WTC11 (cell line): ENCODE measurements around the gene SPINK6. TPM values are rescaled to one million over a fixed set of nuclear protein-coding genes. Genes with fewer than 3 reads are reported as not detected.

Experiments used
- ATAC-seq: fragments of 200-7000 bp; cut with Tn5 transposase; 2 replicates; pipeline ENCODE4 v1.10.0; 2021; ENCODE audit warnings: mild to moderate bottlenecking, moderate library complexity
- CTCF ChIA-PET: fragments of 300-600 bp; sonication (Branson Sonifier 250); formaldehyde crosslinking; loops from one replicate; lab custom pipeline; 2021; ENCODE audit warnings: antibody characterized with exemption; lab: Charles Lee
- POLR2A ChIA-PET: fragments of 350-600 bp; sonication (Branson Sonifier 250); formaldehyde crosslinking; loops from one replicate; lab custom pipeline; 2021; ENCODE audit warnings: antibody characterized with exemption; lab: Charles Lee
- DNase-seq: peaks from one replicate; pipeline ENCODE4 v3.0.0; 2021; ENCODE audit warnings: low spot score
- H3K27ac Mint-ChIP-seq: 2 replicates; pipeline ENCODE4 v1.8.0; 2021; ENCODE audit warnings: mixed read lengths
- H3K27me3 Mint-ChIP-seq: 2 replicates; pipeline ENCODE4 v1.8.0; 2021; ENCODE audit warnings: low read depth, mild to moderate bottlenecking, moderate library complexity, mixed read lengths
- H3K36me3 Mint-ChIP-seq: 2 replicates; pipeline ENCODE4 v1.8.0; 2021; ENCODE audit warnings: mixed read lengths
- H3K4me1 Mint-ChIP-seq: 2 replicates; pipeline ENCODE4 v1.8.0; 2022; ENCODE audit warnings: mixed read lengths
- H3K4me3 Mint-ChIP-seq: 2 replicates; pipeline ENCODE4 v1.8.0; 2021; ENCODE audit warnings: mild to moderate bottlenecking, moderate library complexity, mixed read lengths
- H3K9me3 Mint-ChIP-seq: 2 replicates; pipeline ENCODE4 v1.8.0; 2021; ENCODE audit warnings: mixed read lengths
- CBFB ChIP-seq: sonication (generic); formaldehyde crosslinking; IDR thresholded peaks from 2 replicates; pipeline ENCODE4 v1.8.1; 2022; ENCODE audit warnings: mild to moderate bottlenecking, low read depth, missing genetic modification reagents
- ELF4 ChIP-seq: sonication (generic); formaldehyde crosslinking; IDR thresholded peaks from 2 replicates; pipeline ENCODE4 v1.8.1; 2022; ENCODE audit warnings: low read depth, mild to moderate bottlenecking, moderate library complexity, missing genetic modification reagents
- EMX1 ChIP-seq: fragments of 250-450 bp; sonication (Bioruptor Pico); IDR thresholded peaks from 2 replicates; pipeline ENCODE4 v1.8.0; 2021; ENCODE audit warnings: mild to moderate bottlenecking
- FOXJ3 ChIP-seq: sonication (generic); formaldehyde crosslinking; IDR thresholded peaks from 2 replicates; pipeline ENCODE4 v1.9.0; 2021; ENCODE audit warnings: missing genetic modification reagents, mild to moderate bottlenecking, borderline replicate concordance
- JUN ChIP-seq: sonication (generic); formaldehyde crosslinking; IDR thresholded peaks from 2 replicates; pipeline ENCODE4 v1.8.0; 2023; ENCODE audit warnings: mild to moderate bottlenecking, missing genetic modification reagents
- ZBTB21 ChIP-seq: sonication (generic); formaldehyde crosslinking; IDR thresholded peaks from 2 replicates; pipeline ENCODE4 v1.8.1; 2023; ENCODE audit warnings: mild to moderate bottlenecking, missing genetic modification reagents, borderline replicate concordance
- ZNF219 ChIP-seq: sonication (generic); formaldehyde crosslinking; IDR thresholded peaks from 2 replicates; pipeline ENCODE4 v1.8.0; 2023; ENCODE audit warnings: missing genetic modification reagents, mild to moderate bottlenecking, borderline replicate concordance
- total RNA-seq: library from RNA; stranded (reverse); gene quantifications from 3 replicates; pipeline ENCODE4 v1.2.3, GENCODE V29; 2021
- TF ChIP-seq, protein P1 (sequence below): sonication (generic); formaldehyde crosslinking; IDR thresholded peaks from 2 replicates; pipeline ENCODE4 v1.8.1; 2023; ENCODE audit warnings: mild to moderate bottlenecking, missing genetic modification reagents, borderline replicate concordance
- TF ChIP-seq, protein P2 (sequence below): sonication (generic); formaldehyde crosslinking; IDR thresholded peaks from 2 replicates; pipeline ENCODE4 v1.8.1; 2023; ENCODE audit warnings: mild to moderate bottlenecking, missing genetic modification reagents
- TF ChIP-seq, protein P3 (sequence below): sonication (generic); formaldehyde crosslinking; IDR thresholded peaks from 2 replicates; pipeline ENCODE4 v1.8.0; 2022; ENCODE audit warnings: mild to moderate bottlenecking, missing genetic modification reagents
- TF ChIP-seq, protein P4 (sequence below): sonication (generic); formaldehyde crosslinking; IDR thresholded peaks from 2 replicates; pipeline ENCODE4 v1.8.1; 2023; ENCODE audit warnings: mild to moderate bottlenecking, moderate library complexity, missing genetic modification reagents
- TF ChIP-seq, protein P5 (sequence below): sonication (generic); formaldehyde crosslinking; IDR thresholded peaks from 2 replicates; pipeline ENCODE4 v1.8.0; 2022; ENCODE audit warnings: mild to moderate bottlenecking, missing genetic modification reagents
- TF ChIP-seq, protein P6 (sequence below): fragments of 250-450 bp; sonication (Bioruptor Pico); IDR thresholded peaks from 2 replicates; pipeline ENCODE4 v1.9.0; 2021; ENCODE audit warnings: mild to moderate bottlenecking, borderline replicate concordance
- TF ChIP-seq, protein P7 (sequence below): sonication (generic); formaldehyde crosslinking; IDR thresholded peaks from 2 replicates; pipeline ENCODE4 v1.8.1; 2022; ENCODE audit warnings: mild to moderate bottlenecking, moderate library complexity, missing genetic modification reagents
- TF ChIP-seq, protein P8 (sequence below): sonication (generic); formaldehyde crosslinking; conservative IDR thresholded peaks from 2 replicates; pipeline ENCODE4 v1.8.1; 2023; ENCODE audit warnings: mild to moderate bottlenecking, low read depth, missing genetic modification reagents, moderate library complexity
- TF ChIP-seq, protein P9 (sequence below): fragments of 200-600 bp; IDR thresholded peaks from 2 replicates; pipeline ENCODE4 v1.8.0; 2022; ENCODE audit warnings: antibody characterized with exemption

The SPINK6 gene
- total RNA-seq, 1 experiment from 2014 or later, result not detected

DNA sequence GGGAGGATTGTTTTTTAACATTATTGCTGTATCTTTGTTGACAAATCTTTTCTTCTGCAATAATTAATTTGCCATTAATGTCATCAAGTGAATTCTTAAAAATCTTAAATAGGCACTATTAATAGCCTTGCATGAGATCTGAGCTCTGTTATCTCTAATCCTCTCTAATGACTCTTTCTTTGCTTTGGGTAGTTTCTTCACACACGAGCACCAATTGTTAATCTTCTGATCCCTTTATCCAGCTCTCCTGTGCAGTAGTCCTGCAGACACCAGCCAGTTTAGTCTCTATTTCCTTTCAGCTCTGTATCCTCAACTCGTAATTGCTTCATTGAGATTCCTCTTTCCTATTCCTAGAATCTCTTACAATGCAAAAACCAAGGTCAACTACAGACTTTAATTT lies 26.4 kb upstream of the SPINK6 start (continued):
- TF ChIP-seq, protein P1, sequence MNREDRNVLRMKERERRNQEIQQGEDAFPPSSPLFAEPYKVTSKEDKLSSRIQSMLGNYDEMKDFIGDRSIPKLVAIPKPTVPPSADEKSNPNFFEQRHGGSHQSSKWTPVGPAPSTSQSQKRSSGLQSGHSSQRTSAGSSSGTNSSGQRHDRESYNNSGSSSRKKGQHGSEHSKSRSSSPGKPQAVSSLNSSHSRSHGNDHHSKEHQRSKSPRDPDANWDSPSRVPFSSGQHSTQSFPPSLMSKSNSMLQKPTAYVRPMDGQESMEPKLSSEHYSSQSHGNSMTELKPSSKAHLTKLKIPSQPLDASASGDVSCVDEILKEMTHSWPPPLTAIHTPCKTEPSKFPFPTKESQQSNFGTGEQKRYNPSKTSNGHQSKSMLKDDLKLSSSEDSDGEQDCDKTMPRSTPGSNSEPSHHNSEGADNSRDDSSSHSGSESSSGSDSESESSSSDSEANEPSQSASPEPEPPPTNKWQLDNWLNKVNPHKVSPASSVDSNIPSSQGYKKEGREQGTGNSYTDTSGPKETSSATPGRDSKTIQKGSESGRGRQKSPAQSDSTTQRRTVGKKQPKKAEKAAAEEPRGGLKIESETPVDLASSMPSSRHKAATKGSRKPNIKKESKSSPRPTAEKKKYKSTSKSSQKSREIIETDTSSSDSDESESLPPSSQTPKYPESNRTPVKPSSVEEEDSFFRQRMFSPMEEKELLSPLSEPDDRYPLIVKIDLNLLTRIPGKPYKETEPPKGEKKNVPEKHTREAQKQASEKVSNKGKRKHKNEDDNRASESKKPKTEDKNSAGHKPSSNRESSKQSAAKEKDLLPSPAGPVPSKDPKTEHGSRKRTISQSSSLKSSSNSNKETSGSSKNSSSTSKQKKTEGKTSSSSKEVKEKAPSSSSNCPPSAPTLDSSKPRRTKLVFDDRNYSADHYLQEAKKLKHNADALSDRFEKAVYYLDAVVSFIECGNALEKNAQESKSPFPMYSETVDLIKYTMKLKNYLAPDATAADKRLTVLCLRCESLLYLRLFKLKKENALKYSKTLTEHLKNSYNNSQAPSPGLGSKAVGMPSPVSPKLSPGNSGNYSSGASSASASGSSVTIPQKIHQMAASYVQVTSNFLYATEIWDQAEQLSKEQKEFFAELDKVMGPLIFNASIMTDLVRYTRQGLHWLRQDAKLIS (CRISPR knock-in tag), result no peak
- no peak for TF ChIP-seq ZNF219 (CRISPR knock-in tag)
- TF ChIP-seq, protein P2, sequence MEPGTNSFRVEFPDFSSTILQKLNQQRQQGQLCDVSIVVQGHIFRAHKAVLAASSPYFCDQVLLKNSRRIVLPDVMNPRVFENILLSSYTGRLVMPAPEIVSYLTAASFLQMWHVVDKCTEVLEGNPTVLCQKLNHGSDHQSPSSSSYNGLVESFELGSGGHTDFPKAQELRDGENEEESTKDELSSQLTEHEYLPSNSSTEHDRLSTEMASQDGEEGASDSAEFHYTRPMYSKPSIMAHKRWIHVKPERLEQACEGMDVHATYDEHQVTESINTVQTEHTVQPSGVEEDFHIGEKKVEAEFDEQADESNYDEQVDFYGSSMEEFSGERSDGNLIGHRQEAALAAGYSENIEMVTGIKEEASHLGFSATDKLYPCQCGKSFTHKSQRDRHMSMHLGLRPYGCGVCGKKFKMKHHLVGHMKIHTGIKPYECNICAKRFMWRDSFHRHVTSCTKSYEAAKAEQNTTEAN, result no peak
- TF ChIP-seq CBFB (CRISPR knock-in tag), result no peak
- no peak for TF ChIP-seq ZBTB21 (CRISPR knock-in tag)
- TF ChIP-seq, protein P3, sequence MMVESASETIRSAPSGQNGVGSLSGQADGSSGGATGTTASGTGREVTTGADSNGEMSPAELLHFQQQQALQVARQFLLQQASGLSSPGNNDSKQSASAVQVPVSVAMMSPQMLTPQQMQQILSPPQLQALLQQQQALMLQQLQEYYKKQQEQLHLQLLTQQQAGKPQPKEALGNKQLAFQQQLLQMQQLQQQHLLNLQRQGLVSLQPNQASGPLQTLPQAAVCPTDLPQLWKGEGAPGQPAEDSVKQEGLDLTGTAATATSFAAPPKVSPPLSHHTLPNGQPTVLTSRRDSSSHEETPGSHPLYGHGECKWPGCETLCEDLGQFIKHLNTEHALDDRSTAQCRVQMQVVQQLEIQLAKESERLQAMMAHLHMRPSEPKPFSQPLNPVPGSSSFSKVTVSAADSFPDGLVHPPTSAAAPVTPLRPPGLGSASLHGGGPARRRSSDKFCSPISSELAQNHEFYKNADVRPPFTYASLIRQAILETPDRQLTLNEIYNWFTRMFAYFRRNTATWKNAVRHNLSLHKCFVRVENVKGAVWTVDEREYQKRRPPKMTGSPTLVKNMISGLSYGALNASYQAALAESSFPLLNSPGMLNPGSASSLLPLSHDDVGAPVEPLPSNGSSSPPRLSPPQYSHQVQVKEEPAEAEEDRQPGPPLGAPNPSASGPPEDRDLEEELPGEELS (CRISPR knock-in tag), result no peak
- TF ChIP-seq JUN, result no peak
- TF ChIP-seq ELF4 (CRISPR knock-in tag), result no peak
- TF ChIP-seq EMX1 (CRISPR knock-in tag), result no peak
- no peak for TF ChIP-seq FOXJ3
- TF ChIP-seq, protein P4, sequence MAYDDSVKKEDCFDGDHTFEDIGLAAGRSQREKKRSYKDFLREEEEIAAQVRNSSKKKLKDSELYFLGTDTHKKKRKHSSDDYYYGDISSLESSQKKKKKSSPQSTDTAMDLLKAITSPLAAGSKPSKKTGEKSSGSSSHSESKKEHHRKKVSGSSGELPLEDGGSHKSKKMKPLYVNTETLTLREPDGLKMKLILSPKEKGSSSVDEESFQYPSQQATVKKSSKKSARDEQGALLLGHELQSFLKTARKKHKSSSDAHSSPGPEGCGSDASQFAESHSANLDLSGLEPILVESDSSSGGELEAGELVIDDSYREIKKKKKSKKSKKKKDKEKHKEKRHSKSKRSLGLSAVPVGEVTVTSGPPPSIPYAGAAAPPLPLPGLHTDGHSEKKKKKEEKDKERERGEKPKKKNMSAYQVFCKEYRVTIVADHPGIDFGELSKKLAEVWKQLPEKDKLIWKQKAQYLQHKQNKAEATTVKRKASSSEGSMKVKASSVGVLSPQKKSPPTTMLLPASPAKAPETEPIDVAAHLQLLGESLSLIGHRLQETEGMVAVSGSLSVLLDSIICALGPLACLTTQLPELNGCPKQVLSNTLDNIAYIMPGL (CRISPR knock-in tag), result no peak

DNA sequence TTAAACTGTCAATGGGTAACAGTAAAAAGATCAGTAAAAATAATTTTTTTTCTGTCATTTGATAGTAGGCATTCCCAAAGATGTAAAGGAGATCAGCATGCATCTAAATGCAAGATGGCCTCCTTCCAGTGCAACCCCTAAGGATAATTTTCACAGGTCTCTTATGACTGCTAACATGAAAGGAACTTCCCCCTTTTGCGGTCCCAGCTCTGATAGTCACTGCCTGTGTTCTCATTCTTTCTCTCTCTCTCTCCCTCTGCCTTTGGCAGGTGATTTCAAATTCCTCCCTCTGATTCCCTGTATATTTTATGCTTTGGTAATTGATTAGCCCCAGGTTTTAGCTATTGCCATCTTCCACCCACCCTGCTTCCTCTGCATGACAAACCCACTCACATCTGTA lies 25.6 kb upstream of the SPINK6 start:
- no peak overlapping the region for H3K4me3 Mint-ChIP-seq
- no peaks in the 10 kb centered on the region for H3K4me1 Mint-ChIP-seq
- H3K27ac Mint-ChIP-seq, result no peak overlapping the region
- DNase-seq, result no peak
- H3K27me3 Mint-ChIP-seq, result no peaks in the 10 kb centered on the region
- ChIA-PET POLR2A (no interaction called here), CTCF (no interaction called here)
- no peak for ATAC-seq
- H3K36me3 Mint-ChIP-seq, result no peaks in the 10 kb centered on the region
- H3K9me3 Mint-ChIP-seq, result no peaks in the 10 kb centered on the region
- TF ChIP-seq, protein P5, sequence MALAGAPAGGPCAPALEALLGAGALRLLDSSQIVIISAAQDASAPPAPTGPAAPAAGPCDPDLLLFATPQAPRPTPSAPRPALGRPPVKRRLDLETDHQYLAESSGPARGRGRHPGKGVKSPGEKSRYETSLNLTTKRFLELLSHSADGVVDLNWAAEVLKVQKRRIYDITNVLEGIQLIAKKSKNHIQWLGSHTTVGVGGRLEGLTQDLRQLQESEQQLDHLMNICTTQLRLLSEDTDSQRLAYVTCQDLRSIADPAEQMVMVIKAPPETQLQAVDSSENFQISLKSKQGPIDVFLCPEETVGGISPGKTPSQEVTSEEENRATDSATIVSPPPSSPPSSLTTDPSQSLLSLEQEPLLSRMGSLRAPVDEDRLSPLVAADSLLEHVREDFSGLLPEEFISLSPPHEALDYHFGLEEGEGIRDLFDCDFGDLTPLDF, result no peak
- TF ChIP-seq, protein P6, sequence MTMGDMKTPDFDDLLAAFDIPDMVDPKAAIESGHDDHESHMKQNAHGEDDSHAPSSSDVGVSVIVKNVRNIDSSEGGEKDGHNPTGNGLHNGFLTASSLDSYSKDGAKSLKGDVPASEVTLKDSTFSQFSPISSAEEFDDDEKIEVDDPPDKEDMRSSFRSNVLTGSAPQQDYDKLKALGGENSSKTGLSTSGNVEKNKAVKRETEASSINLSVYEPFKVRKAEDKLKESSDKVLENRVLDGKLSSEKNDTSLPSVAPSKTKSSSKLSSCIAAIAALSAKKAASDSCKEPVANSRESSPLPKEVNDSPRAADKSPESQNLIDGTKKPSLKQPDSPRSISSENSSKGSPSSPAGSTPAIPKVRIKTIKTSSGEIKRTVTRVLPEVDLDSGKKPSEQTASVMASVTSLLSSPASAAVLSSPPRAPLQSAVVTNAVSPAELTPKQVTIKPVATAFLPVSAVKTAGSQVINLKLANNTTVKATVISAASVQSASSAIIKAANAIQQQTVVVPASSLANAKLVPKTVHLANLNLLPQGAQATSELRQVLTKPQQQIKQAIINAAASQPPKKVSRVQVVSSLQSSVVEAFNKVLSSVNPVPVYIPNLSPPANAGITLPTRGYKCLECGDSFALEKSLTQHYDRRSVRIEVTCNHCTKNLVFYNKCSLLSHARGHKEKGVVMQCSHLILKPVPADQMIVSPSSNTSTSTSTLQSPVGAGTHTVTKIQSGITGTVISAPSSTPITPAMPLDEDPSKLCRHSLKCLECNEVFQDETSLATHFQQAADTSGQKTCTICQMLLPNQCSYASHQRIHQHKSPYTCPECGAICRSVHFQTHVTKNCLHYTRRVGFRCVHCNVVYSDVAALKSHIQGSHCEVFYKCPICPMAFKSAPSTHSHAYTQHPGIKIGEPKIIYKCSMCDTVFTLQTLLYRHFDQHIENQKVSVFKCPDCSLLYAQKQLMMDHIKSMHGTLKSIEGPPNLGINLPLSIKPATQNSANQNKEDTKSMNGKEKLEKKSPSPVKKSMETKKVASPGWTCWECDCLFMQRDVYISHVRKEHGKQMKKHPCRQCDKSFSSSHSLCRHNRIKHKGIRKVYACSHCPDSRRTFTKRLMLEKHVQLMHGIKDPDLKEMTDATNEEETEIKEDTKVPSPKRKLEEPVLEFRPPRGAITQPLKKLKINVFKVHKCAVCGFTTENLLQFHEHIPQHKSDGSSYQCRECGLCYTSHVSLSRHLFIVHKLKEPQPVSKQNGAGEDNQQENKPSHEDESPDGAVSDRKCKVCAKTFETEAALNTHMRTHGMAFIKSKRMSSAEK, result no peak
- TF ChIP-seq, protein P7, sequence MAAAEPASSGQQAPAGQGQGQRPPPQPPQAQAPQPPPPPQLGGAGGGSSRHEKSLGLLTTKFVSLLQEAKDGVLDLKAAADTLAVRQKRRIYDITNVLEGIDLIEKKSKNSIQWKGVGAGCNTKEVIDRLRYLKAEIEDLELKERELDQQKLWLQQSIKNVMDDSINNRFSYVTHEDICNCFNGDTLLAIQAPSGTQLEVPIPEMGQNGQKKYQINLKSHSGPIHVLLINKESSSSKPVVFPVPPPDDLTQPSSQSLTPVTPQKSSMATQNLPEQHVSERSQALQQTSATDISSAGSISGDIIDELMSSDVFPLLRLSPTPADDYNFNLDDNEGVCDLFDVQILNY (CRISPR knock-in tag), result no peak
- TF ChIP-seq, protein P8, sequence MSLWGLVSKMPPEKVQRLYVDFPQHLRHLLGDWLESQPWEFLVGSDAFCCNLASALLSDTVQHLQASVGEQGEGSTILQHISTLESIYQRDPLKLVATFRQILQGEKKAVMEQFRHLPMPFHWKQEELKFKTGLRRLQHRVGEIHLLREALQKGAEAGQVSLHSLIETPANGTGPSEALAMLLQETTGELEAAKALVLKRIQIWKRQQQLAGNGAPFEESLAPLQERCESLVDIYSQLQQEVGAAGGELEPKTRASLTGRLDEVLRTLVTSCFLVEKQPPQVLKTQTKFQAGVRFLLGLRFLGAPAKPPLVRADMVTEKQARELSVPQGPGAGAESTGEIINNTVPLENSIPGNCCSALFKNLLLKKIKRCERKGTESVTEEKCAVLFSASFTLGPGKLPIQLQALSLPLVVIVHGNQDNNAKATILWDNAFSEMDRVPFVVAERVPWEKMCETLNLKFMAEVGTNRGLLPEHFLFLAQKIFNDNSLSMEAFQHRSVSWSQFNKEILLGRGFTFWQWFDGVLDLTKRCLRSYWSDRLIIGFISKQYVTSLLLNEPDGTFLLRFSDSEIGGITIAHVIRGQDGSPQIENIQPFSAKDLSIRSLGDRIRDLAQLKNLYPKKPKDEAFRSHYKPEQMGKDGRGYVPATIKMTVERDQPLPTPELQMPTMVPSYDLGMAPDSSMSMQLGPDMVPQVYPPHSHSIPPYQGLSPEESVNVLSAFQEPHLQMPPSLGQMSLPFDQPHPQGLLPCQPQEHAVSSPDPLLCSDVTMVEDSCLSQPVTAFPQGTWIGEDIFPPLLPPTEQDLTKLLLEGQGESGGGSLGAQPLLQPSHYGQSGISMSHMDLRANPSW (CRISPR knock-in tag), result no peak
- TF ChIP-seq, protein P9, sequence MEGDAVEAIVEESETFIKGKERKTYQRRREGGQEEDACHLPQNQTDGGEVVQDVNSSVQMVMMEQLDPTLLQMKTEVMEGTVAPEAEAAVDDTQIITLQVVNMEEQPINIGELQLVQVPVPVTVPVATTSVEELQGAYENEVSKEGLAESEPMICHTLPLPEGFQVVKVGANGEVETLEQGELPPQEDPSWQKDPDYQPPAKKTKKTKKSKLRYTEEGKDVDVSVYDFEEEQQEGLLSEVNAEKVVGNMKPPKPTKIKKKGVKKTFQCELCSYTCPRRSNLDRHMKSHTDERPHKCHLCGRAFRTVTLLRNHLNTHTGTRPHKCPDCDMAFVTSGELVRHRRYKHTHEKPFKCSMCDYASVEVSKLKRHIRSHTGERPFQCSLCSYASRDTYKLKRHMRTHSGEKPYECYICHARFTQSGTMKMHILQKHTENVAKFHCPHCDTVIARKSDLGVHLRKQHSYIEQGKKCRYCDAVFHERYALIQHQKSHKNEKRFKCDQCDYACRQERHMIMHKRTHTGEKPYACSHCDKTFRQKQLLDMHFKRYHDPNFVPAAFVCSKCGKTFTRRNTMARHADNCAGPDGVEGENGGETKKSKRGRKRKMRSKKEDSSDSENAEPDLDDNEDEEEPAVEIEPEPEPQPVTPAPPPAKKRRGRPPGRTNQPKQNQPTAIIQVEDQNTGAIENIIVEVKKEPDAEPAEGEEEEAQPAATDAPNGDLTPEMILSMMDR, result no peak
